ENCODE data around the gene DCN. TPM values are rescaled to one million over a fixed set of nuclear protein-coding genes. Genes with fewer than 3 reads are reported as not detected.

DCN gene
- total RNA-seq, 1 donor from 2014 or later, result not detected

GRCh38 chr12:91104812-91105466 is 77.7 kb downstream of the DCN start:
- intact Hi-C loops (cut with micrococcal nuclease), result no loop called here

GRCh38 chr12:91103624-91104023 is 79.0 kb downstream of the DCN start:
- intact Hi-C loops (cut with micrococcal nuclease), result no loop called here

GRCh38 chr12:91103101-91103500 is 79.5 kb downstream of the DCN start:
- intact Hi-C loops (cut with micrococcal nuclease), result no loop called here

GRCh38 chr12:91100906-91101305 is 81.7 kb downstream of the DCN start:
- intact Hi-C loops (cut with micrococcal nuclease), result no loop called here

- intact Hi-C loops (cut with micrococcal nuclease), result no loop called here
Measured at GRCh38 chr12:91099836-91100235, 82.8 kb downstream of the DCN start.

GRCh38 chr12:91099341-91099740 is 83.3 kb downstream of the DCN start:
- intact Hi-C loops (cut with micrococcal nuclease), result no loop called here

- intact Hi-C loops (cut with micrococcal nuclease), result no loop called here
Measured at GRCh38 chr12:91098941-91099340, 83.7 kb downstream of the DCN start.

GRCh38 chr12:91098461-91098860 is 84.2 kb downstream of the DCN start:
- intact Hi-C loops (cut with micrococcal nuclease), result no loop called here

- intact Hi-C loops (cut with micrococcal nuclease), result no loop called here
Measured at GRCh38 chr12:91094957-91095356, 87.7 kb downstream of the DCN start.

GRCh38 chr12:91094032-91094662 is 88.5 kb downstream of the DCN start:
- intact Hi-C loops (cut with micrococcal nuclease), result no loop called here

GRCh38 chr12:91093341-91093740 is 89.3 kb downstream of the DCN start:
- intact Hi-C loops (cut with micrococcal nuclease), result no loop called here

- intact Hi-C loops (cut with micrococcal nuclease), result no loop called here
Measured at GRCh38 chr12:91091916-91092715, 90.5 kb downstream of the DCN start.

Other genes starting within 250 kb of the DCN start
- gene CCER1, start 227.6 kb downstream of the DCN start, total RNA-seq, result not detected in 2 replicates
- not detected in 2 replicates for gene EPYC, start 177.8 kb downstream of the DCN start, total RNA-seq
- gene KERA, start 124.8 kb downstream of the DCN start, total RNA-seq, result not detected in 2 replicates
- gene LUM, start 71.3 kb downstream of the DCN start, total RNA-seq, result not detected in 2 replicates